GM21619 (cell line): Measurements from ENCODE around the gene NSUN5.
"Not testable (repeated sequence)": the region's sequence is repeated elsewhere in the genome, so short reads cannot be mapped to it uniquely, and the experiment has no call there.

Experiments used
- ATAC-seq: cut with Tn5 transposase; IDR thresholded peaks from one replicate; pipeline ENCODE4 v1.9.1; 2021; ENCODE audit not compliant: unreplicated experiment

The NSUN5 gene

GRCh38 chr7:73327449-73327848 lies 18.8 kb upstream of the NSUN5 start:
- not testable (repeated sequence) for ATAC-seq

- not testable (repeated sequence) for ATAC-seq
These were observed 16.8 kb upstream of the NSUN5 start for GRCh38 chr7:73325424-73325823.

GRCh38 chr7:73324081-73324845 lies 15.6 kb upstream of the NSUN5 start:
- not testable (repeated sequence) for ATAC-seq

GRCh38 chr7:73323434-73324080 lies 14.9 kb upstream of the NSUN5 start:
- not testable (repeated sequence) for ATAC-seq

- not testable (repeated sequence) for ATAC-seq
These were observed 11.4 kb upstream of the NSUN5 start for GRCh38 chr7:73320009-73320408.

DNA sequence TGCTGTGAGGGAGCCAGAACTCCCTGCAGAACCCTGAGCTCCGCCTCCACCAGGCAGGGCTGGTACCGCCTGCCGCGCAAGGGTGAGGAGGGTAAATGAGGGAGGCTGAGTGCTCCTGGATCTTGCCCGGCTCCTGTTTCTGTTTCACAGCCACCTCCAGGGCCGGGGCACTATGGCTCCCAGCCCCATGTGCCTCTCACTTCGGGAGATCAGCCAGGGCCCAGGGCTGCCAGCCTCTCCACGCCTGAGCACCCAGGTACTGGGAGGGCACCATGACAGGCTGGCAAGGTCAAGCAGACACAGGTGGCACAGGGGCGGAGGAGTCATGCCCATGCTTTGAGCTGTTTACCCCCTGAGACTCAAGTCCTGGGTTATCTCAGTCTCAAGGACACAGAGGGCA lies 10.9 kb upstream of the NSUN5 start:
- not testable (repeated sequence) for ATAC-seq

DNA sequence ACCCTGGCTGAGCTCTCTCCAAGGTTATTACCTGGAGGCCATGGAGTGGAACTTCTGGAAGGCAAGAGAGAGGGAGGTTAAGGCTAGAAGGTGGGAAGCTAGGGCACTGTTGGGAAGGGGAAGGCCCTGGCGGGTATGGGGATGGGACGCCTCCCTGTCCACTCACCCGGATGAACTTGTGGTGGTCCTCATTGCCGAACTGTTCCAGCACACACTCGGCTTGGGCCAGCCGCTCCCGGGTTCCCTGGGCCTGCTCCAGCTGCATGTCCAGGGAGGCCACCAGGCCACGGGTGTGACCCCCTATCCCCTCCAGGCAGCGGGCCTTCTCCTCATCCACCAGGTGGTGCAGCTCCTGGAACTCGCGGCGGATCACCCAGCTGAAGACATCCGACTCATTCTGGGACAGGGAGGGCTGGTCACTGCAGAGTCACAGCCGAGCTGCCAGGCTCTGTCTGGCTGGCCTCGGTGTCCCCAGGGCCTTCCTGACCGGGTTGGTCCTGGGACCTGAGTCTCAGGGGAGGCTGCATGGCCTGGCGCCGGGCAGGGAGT lies 10.1 kb upstream of the NSUN5 start:
- not testable (repeated sequence) for ATAC-seq

GRCh38 chr7:73316521-73316920 lies 7.9 kb upstream of the NSUN5 start:
- no peak for ATAC-seq

- no peak for ATAC-seq
These were observed 5.6 kb upstream of the NSUN5 start for GRCh38 chr7:73314271-73314670.

DNA sequence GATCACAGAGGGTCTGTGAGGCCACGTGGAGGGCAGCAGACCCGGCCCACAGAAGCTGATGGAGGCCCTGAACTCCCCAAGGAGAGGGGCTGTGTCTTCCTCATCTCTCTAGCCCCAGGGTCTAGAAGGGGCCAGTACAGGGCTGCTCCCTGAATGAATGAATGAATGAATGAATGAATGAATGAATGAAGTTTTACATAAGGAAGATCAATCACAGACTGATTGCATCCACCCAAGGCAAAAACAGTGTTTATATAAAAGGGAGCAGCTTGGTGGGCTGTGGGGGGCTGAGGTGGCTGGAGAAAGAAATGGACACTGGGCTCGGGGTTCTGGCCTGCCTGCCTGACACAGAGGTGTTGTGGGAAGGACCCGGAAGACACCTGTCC lies 4.9 kb upstream of the NSUN5 start:
- no peak for ATAC-seq

GRCh38 chr7:73312831-73313520 lies 4.3 kb upstream of the NSUN5 start:
- ATAC-seq, result no peak

DNA sequence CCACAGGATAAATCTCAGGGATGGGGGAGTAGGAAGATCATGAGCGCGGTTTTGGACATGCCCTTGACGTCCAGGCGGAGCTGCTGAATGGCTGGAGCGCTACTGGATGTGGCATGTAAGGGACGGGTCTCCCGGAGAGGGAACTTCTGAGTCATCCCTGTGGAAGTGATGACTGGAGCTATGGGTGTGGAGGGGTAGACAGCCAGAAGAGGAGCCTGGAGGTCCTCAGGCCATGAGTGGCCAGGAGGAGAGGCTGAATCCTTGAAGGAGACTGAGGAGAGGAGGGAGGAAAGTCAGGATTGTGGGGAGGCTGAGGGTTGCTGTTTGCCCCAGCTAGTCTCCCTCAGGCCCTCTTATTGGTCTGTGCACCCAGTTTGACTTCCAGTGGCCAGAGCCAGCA lies 2.8 kb upstream of the NSUN5 start:
- not testable (repeated sequence) for ATAC-seq

- peak; percentile 34 for ATAC-seq
These were observed 457 bp downstream of the NSUN5 start for GRCh38 chr7:73308074-73308664.

DNA sequence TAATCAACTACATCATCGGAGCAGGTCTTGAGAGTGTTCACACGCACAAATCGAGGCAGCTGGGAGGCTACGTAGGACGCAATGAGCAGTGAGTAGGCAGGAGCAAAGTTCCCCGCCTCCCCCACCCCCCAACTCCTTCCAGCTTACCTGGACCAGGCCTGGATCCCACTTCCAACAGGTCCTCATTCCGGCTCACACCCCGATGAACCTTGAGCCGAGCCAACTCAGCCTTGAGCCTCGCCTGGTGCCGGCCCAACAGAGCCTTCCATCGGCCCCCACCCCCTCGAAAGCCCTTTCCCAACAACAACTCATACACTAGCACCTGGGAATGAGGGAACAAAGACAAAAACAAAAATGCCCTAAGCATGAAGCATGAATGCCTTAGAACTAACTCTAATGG lies 1.2 kb downstream of the NSUN5 start:
- ATAC-seq, result no peak

DNA sequence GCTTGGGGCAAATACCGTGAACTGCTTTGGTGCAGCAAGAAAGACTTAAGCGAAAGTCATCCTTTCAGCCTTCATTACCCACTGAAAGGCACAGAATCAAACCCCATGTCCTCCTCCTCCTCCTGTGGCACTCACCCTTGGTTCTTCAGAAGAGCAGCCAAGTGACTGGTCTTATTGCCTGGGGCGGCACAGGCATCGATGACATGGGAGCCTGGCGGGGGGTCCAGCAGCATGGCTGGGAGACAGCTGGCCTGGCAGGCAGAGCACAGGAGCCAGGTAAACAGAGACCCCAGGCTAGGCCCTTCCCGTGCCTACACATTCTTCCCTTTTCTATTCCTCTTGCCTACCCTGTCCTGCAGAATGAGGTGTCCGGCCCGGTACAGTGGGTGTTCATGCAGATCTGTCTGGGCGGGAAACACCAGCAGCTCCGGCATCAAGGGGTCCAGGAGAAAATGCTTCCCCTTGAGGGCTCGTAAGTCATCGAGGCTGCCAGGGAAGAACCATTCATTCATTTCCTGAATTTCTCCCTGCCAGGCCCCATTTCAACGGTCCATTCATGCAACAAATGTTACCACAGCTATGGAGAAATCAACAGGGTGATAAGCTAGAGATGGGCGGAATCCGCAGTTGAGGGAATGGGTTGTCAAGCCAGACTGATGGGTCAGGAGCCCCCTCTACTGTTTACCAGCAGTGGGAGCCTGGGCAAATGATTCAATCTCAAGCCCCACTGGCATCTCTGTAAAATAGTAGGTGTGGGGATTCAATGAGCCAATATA lies 3.8 kb downstream of the NSUN5 start:
- ATAC-seq, result not testable (repeated sequence)

DNA sequence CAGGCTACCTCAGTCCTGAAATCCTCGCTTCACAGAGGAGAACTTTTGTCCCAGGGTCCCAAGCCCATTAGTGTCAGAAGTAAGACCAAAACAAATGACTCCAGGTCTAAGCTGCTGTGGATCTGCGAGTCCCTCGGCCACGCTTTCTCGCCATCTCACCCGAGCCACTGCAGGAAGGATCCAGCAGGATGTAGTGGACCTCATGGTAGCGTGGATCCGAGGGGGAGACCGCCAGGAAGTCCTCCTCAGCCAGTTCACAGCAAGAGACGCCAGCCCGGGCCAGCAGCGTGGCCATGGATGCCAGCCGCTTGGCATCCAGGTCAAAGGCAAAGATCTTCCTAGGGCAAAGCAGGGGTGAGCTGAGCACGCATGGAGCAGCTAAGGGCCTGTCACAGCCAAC lies 4.6 kb downstream of the NSUN5 start:
- ATAC-seq, result no peak

DNA sequence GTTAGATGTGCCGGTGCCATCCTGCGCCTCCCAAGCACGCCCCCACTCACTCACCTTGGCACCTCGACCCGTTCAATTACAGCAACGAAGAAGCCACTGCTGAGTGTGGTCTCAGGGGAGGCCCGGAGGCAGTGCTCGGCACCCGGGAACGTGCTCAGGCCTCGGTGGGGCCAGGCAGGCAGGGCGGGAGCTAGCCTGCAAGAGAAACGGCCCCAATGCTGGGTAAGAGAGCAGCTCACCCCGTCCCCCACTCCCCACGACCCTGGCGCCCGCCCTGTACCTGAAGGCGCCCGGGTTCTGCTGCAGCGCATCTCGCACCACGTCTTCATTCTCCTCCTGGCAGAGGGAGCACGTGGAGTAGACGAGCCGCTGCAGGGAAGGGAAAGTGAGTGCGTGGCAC lies 5.1 kb downstream of the NSUN5 start:
- ATAC-seq, result no peak

DNA sequence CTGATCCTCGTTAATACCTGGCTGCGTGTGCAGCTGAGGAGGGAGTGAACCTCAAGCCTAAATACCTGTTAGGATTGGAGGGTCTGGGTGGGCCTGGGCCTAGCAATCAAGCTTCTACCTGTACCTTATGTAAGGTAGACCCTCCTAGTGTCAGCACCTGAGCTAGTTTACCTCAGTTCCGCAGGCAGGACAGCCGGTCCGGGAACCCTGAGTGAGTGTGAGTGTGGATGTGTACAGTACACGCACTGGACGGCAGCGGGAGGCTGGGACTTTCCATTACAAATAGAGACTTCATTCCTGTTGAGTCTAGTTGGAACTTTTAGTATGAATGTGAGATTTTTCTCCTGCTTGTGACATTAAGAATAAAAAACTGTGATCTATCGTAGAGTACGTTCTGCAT lies 5.8 kb downstream of the NSUN5 start:
- not testable (repeated sequence) for ATAC-seq

DNA sequence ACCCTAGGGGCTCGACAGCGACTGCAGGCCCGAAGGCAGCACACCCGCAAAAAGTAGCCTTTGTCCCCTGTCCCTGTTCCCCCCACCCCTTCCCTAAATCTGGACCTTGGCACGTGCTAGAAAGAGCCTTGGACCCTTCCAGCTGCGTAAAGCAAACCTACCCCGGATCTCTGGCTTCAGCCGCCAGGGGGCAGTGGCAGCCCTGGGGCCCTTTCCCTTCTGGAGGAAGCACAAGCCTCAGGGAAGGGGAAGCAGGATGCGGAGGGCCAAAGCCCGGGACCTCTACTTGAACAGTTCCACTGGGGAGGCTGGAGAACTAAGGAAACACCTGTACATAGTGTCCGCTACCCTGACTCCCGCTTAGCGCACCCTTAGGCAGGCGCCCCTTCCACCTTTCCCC lies 7.5 kb downstream of the NSUN5 start:
- not testable (repeated sequence) for ATAC-seq

- ATAC-seq, result not testable (repeated sequence)
These were observed 8.8 kb downstream of the NSUN5 start for GRCh38 chr7:73299812-73300211.
